Peyer's patch (tissue), 4 donors: ENCODE data around the gene TOE1.

ENCODE experiments used
- POLR2A ChIP-seq, 2 donors: fragments of 450-650 bp; IDR thresholded peaks; one replicate each; pipeline ENCODE4 v1.5.1; 2017; ENCODE audit warnings: antibody characterized with exemption in 2 of 2, mild to moderate bottlenecking in 2 of 2, moderate library complexity in 2 of 2
- TF ChIP-seq, protein P1 (sequence below), 6 experiments: fragments of 450-650 bp in 4 of 6; fragments of 200-600 bp in 2 of 6; sonication (generic) in 1 of 6; IDR thresholded peaks; one replicate each; pipeline ENCODE4 v1.5.1; 2017 to 2019; ENCODE audit warnings: antibody characterized with exemption in 6 of 6, mild to moderate bottlenecking in 3 of 6, moderate library complexity in 1 of 6

DNA sequence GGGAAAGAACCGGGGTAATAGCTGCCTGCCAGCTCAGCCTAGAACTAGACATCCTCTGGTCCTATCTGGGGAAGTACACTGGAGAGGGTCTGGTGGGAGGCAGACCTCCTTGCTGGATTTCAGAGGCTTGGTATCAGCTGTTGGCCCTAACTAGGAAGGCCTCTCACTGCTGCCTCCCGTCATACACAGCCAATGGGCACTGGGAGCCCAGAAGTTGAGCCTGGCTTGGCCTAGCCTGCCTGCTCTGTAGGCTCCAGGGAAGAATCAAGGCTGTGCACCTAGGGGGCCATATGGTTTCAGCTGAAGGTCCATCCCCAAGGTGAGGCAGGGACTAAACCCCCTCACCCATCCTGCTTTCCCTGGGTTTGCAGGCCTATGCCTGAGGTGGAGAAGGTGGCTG is 4.5 kb downstream of the TOE1 start:
- TF ChIP-seq, protein P1, sequence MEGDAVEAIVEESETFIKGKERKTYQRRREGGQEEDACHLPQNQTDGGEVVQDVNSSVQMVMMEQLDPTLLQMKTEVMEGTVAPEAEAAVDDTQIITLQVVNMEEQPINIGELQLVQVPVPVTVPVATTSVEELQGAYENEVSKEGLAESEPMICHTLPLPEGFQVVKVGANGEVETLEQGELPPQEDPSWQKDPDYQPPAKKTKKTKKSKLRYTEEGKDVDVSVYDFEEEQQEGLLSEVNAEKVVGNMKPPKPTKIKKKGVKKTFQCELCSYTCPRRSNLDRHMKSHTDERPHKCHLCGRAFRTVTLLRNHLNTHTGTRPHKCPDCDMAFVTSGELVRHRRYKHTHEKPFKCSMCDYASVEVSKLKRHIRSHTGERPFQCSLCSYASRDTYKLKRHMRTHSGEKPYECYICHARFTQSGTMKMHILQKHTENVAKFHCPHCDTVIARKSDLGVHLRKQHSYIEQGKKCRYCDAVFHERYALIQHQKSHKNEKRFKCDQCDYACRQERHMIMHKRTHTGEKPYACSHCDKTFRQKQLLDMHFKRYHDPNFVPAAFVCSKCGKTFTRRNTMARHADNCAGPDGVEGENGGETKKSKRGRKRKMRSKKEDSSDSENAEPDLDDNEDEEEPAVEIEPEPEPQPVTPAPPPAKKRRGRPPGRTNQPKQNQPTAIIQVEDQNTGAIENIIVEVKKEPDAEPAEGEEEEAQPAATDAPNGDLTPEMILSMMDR (IDR thresholded peaks at IDR 0.05), result no peak
- TF ChIP-seq POLR2A (IDR thresholded peaks at IDR 0.05), result no peak
